Left ventricle myocardium inferior (tissue), 1 donor: ENCODE data around the gene SGSH. TPM values are rescaled to one million over a fixed set of nuclear protein-coding genes. Genes with fewer than 3 reads are reported as not detected.
A peak's percentile ranks its signal among the peaks of the same experiment; 100 is the strongest.

Source experiments
- DNase-seq: peaks from one replicate; pipeline ENCODE4 v3.0.0-alpha.2; 2020
- H3K27ac ChIP-seq: fragments of 200-600 bp; replicated peaks from 2 replicates; pipeline ENCODE4 v1.8.0; 2021
- H3K27me3 ChIP-seq: fragments of 200-600 bp; 2 replicates; pipeline ENCODE4 v1.8.0; 2021; ENCODE audit warnings: low read depth
- H3K36me3 ChIP-seq: fragments of 200-600 bp; 2 replicates; pipeline ENCODE4 v1.8.0; 2021
- H3K4me1 ChIP-seq: fragments of 200-600 bp; 2 replicates; pipeline ENCODE4 v1.8.0; 2021
- H3K4me3 ChIP-seq: fragments of 200-600 bp; 2 replicates; pipeline ENCODE4 v1.8.0; 2021; ENCODE audit warnings: mild to moderate bottlenecking, moderate library complexity
- H3K9me3 ChIP-seq: fragments of 200-600 bp; replicated peaks from 2 replicates; pipeline ENCODE4 v1.8.0; 2021
- intact Hi-C: fragments of 100-400 bp; cut with micrococcal nuclease; formaldehyde crosslinking; loops from one replicate; pipeline ENCODE4 v1.11.0; 2022
- total RNA-seq: library from RNA; stranded (reverse); fragmentation: NEBNext Ultra II Directional; extraction: Animal tissue kit (Norgen Biotek cat#: 25700); gene quantifications from one replicate; pipeline ENCODE4 v1.2.1, GENCODE V29; 2021
- TF ChIP-seq, protein P1 (sequence below): fragments of 200-600 bp; IDR thresholded peaks from 2 replicates; pipeline ENCODE4 v1.8.0; 2021; ENCODE audit warnings: antibody characterized with exemption, mild to moderate bottlenecking, borderline replicate concordance
- donor health status: DM: no; HTN: yes; CAD: no; lungs with severe emphysema.

The SGSH gene
- total RNA-seq, 1 donor from 2014 or later, result 10.9 TPM

DNA sequence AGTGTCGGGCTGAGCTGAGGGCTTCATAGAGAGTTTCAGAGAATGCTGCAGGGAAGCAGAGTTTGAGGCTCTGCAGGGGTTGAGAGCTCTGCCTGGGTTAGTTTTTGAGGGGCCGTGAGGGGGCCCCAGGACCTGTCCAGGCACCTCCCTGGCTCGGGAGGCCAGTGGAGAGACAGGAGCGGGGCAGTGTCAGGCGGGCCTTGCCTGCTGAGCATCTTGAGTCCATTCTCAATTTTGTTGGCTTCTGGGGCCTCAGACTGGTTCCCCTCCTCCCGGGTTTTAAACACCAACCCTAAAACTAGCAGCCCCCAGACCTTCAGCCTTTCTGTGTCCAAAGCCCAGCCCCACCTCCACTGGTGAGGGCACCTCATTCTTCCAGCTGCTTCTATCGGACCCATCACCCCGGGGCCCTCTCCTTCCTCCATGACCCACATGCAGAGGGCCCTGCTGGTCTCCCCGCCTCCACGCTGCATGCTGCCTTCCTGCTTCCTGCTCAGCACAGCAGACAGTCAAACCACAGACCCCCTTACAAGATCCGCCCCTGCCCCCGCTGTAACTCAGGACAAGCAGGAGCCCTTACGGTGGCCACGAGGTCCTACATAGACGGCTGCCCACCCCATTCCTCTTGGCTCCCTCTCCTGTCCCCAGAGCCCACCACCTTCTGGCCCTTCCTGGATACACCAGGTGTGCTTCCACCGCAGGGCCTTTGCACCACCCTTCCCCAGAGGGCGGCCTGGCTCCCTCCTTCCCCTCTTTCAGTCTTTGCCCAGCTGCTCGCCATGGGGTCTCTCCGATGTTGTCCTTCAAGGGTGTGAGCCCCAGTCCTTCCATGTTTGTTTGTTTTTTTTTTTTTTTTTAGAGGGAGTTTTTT lies 44.3 kb upstream of the SGSH start:
- TF ChIP-seq, protein P1, sequence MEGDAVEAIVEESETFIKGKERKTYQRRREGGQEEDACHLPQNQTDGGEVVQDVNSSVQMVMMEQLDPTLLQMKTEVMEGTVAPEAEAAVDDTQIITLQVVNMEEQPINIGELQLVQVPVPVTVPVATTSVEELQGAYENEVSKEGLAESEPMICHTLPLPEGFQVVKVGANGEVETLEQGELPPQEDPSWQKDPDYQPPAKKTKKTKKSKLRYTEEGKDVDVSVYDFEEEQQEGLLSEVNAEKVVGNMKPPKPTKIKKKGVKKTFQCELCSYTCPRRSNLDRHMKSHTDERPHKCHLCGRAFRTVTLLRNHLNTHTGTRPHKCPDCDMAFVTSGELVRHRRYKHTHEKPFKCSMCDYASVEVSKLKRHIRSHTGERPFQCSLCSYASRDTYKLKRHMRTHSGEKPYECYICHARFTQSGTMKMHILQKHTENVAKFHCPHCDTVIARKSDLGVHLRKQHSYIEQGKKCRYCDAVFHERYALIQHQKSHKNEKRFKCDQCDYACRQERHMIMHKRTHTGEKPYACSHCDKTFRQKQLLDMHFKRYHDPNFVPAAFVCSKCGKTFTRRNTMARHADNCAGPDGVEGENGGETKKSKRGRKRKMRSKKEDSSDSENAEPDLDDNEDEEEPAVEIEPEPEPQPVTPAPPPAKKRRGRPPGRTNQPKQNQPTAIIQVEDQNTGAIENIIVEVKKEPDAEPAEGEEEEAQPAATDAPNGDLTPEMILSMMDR, result no peak
- Histone ChIP-seq H3K27me3 (no peaks in the 10 kb centered on the region), H3K4me1 (peaks cover 59% of the 10 kb centered on the region), H3K4me3 (peak overlapping the region; percentile 97), H3K9me3 (no peaks in the 10 kb centered on the region), H3K27ac (peak overlapping the region; percentile 99), H3K36me3 (peaks cover 26% of the 10 kb centered on the region)
- no peak for DNase-seq
- intact Hi-C loops, result no loop called here

- TF ChIP-seq, protein P1, result peak; percentile 21
- H3K9me3 ChIP-seq, result no peaks in the 10 kb centered on the region
- intact Hi-C loops, result no loop called here
- peak; percentile 75 for DNase-seq
- H3K4me1 ChIP-seq, result peaks cover 61% of the 10 kb centered on the region
- H3K4me3 ChIP-seq, result peak overlapping the region; percentile 97
- peaks cover 20% of the 10 kb centered on the region for H3K36me3 ChIP-seq
- H3K27ac ChIP-seq, result peak overlapping the region; percentile 99
- no peaks in the 10 kb centered on the region for H3K27me3 ChIP-seq
These were observed 43.4 kb upstream of the SGSH start for GRCh38 chr17:80263253-80264204.

DNA sequence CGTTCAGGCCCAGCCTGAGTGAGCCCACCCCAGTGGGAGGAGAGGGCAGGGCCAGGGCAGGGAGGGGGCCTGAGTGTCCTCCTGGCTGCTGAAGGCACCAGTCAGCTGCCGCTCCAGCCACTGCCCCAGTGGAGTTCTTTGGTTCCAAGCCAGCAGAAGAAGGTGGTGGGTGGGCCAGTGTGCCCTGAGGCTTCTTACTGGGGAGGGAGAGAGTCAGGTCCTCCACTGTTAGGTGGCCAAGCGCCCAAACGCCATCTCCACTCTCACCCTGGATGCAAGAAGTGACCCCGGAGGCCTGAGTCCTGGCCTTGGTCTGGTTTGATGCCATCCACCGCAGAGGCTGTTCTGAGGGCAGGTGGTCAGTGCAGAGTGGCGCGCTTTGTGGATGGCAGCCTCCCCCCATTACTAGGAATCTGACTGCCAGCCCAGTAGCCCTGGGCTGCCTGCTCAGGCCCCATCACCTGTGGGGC lies 42.7 kb upstream of the SGSH start:
- Histone ChIP-seq H3K27me3 (no peaks in the 10 kb centered on the region), H3K36me3 (peaks cover 20% of the 10 kb centered on the region), H3K9me3 (no peaks in the 10 kb centered on the region), H3K4me1 (peaks cover 65% of the 10 kb centered on the region), H3K27ac (peak overlapping the region; percentile 99), H3K4me3 (peak overlapping the region; percentile 97)
- DNase-seq, result no peak
- intact Hi-C loops, result no loop called here
- TF ChIP-seq, protein P1, result no peak

- Histone ChIP-seq H3K36me3 (peaks cover 19% of the 10 kb centered on the region), H3K9me3 (no peaks in the 10 kb centered on the region), H3K27ac (peak overlapping the region; percentile 99), H3K4me1 (peaks cover 69% of the 10 kb centered on the region), H3K4me3 (peak overlapping the region; percentile 97), H3K27me3 (no peaks in the 10 kb centered on the region)
- no peak for DNase-seq
- intact Hi-C loops, result no loop called here
- TF ChIP-seq, protein P1, result no peak
These were observed 42.2 kb upstream of the SGSH start for GRCh38 chr17:80262291-80262690.

GRCh38 chr17:80261895-80262279 lies 41.8 kb upstream of the SGSH start:
- Histone ChIP-seq H3K9me3 (no peaks in the 10 kb centered on the region), H3K36me3 (peaks cover 17% of the 10 kb centered on the region), H3K4me3 (peak overlapping the region; percentile 97), H3K27me3 (no peaks in the 10 kb centered on the region), H3K27ac (peak overlapping the region; percentile 99), H3K4me1 (peaks cover 69% of the 10 kb centered on the region)
- intact Hi-C loops, result no loop called here
- TF ChIP-seq, protein P1, result no peak
- no peak for DNase-seq
